ENCODE measurements around the gene SLC9C1. TPM values are rescaled to one million over a fixed set of nuclear protein-coding genes. Genes with fewer than 3 reads are reported as not detected.

The SLC9C1 gene
- total RNA-seq, 1 experiment from 2014 or later: not detected

- Mint-ChIP-seq H3K4me1 (ENCODE audit: low read depth, unreplicated experiment) (no peaks in the 10 kb centered on the region), H3K27me3 (ENCODE audit: unreplicated experiment) (no peaks in the 10 kb centered on the region), H3K4me3 (ENCODE audit: low read depth, unreplicated experiment) (no peak overlapping the region), H3K9me3 (ENCODE audit: low read depth, unreplicated experiment) (no peaks in the 10 kb centered on the region), H3K36me3 (ENCODE audit: insufficient read depth, unreplicated experiment) (no peaks in the 10 kb centered on the region), H3K27ac (ENCODE audit: unreplicated experiment) (no peak overlapping the region)
- no peak for DNase-seq
- BruUV-seq (replicated peaks): no TSS peak
- CTCF ChIA-PET: interaction anchor here (0.7 to 1.6 kb wide), 2 partner anchors 11 to 221 kb away, joined by 3 to 11 read pairs; no protein-coding TSS in a partner anchor
- TF ChIP-seq, protein P1, sequence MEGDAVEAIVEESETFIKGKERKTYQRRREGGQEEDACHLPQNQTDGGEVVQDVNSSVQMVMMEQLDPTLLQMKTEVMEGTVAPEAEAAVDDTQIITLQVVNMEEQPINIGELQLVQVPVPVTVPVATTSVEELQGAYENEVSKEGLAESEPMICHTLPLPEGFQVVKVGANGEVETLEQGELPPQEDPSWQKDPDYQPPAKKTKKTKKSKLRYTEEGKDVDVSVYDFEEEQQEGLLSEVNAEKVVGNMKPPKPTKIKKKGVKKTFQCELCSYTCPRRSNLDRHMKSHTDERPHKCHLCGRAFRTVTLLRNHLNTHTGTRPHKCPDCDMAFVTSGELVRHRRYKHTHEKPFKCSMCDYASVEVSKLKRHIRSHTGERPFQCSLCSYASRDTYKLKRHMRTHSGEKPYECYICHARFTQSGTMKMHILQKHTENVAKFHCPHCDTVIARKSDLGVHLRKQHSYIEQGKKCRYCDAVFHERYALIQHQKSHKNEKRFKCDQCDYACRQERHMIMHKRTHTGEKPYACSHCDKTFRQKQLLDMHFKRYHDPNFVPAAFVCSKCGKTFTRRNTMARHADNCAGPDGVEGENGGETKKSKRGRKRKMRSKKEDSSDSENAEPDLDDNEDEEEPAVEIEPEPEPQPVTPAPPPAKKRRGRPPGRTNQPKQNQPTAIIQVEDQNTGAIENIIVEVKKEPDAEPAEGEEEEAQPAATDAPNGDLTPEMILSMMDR (IDR thresholded peaks at IDR 0.05; ENCODE audit: unreplicated experiment): no peak
- intact Hi-C loops (cut with micrococcal nuclease; ENCODE audit: unreplicated experiment): no loop called here
Observed at GRCh38 chr3:112304611-112305010, 10.6 kb upstream of the SLC9C1 start.

DNA sequence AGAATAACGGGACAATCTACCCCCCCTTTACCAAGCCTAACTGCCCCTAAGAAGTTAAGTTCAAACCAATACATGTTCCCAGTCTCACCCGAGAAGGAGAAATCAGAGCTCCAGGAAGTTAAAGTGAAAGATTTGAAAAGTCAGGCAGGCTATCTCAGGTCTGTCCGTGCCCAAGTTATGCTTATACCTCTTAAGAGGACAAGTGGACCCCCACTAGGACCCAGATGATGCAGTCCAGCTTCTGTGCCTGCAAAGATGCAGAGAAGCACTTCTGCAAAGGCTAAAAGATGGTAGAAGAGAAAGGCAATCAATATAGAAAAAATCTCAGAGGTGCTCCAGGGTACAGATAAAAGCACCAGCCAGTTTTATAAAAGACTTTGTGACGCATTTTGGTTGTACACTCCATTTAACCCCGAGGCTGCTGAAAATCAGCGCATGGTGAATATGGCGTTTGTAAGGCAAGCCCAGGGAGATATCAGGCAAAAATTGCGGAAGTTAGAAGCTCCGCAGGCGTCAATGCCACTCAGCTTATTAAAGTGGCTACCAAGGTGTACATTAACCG, 9.8 kb upstream of the SLC9C1 start:
- CTCF ChIA-PET: interaction anchor here (0.7 to 1.6 kb wide), 3 partner anchors 10 to 222 kb away, joined by 3 to 11 read pairs (median 3); no protein-coding TSS in a partner anchor
- no peaks in the 10 kb centered on the region for H3K4me1 Mint-ChIP-seq (ENCODE audit: low read depth, unreplicated experiment)
- no TSS peak for BruUV-seq (replicated peaks)
- no peak for DNase-seq
- H3K4me3 Mint-ChIP-seq (ENCODE audit: low read depth, unreplicated experiment): no peak overlapping the region
- no peaks in the 10 kb centered on the region for H3K27me3 Mint-ChIP-seq (ENCODE audit: unreplicated experiment)
- no peaks in the 10 kb centered on the region for H3K36me3 Mint-ChIP-seq (ENCODE audit: insufficient read depth, unreplicated experiment)
- H3K27ac Mint-ChIP-seq (ENCODE audit: unreplicated experiment): no peak overlapping the region
- intact Hi-C loops (cut with micrococcal nuclease; ENCODE audit: unreplicated experiment): no loop called here
- TF ChIP-seq, protein P1 (IDR thresholded peaks at IDR 0.05; ENCODE audit: unreplicated experiment): no peak
- H3K9me3 Mint-ChIP-seq (ENCODE audit: low read depth, unreplicated experiment): no peaks in the 10 kb centered on the region

GRCh38 chr3:112302881-112303763, 9.1 kb upstream of the SLC9C1 start:
- no peaks in the 10 kb centered on the region for H3K4me1 Mint-ChIP-seq (ENCODE audit: low read depth, unreplicated experiment)
- no peak overlapping the region for H3K27ac Mint-ChIP-seq (ENCODE audit: unreplicated experiment)
- TF ChIP-seq, protein P1 (IDR thresholded peaks at IDR 0.05; ENCODE audit: unreplicated experiment): no peak
- no peak overlapping the region for H3K4me3 Mint-ChIP-seq (ENCODE audit: low read depth, unreplicated experiment)
- no peaks in the 10 kb centered on the region for H3K9me3 Mint-ChIP-seq (ENCODE audit: low read depth, unreplicated experiment)
- no TSS peak for BruUV-seq (replicated peaks)
- H3K36me3 Mint-ChIP-seq (ENCODE audit: insufficient read depth, unreplicated experiment): no peaks in the 10 kb centered on the region
- H3K27me3 Mint-ChIP-seq (ENCODE audit: unreplicated experiment): no peaks in the 10 kb centered on the region
- intact Hi-C loops (cut with micrococcal nuclease; ENCODE audit: unreplicated experiment): no loop called here
- CTCF ChIA-PET: interaction anchor here (1.0 to 1.6 kb wide), 2 partner anchors 10 to 19 kb away, joined by 3 to 11 read pairs; no protein-coding TSS in a partner anchor
- DNase-seq: no peak

DNA sequence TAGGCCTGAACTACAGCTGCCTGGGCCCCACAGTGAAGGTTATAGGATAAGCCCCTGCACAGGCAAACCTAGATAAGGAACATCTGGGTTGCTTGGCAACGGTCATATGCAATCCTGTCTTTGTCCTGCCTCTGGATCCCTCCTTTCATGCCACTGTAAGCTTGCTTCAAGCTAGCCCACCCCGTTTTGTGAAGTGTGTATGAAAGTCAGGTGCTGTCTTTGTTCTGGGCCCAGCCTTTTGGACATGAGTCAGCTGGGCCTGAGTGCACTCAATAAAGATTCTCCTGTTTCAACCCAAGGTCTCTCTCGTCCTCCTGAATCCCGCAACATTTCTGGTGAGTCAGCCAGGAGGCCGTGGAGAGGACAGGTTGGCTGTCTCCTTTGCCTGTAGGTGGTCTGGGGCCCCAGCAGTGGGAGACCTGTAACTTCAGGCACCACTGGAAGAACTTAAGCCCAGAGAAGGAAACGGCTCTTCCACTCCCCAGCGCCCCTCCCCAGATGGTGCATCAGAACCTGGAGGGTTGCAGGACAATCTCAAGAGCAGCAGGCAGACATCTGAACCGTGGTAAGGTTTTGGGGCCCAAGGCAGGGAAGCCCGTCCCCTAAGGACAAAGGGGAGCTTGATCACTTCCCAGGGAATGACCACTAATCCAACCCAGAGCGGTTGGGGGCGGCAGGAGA, 8.3 kb upstream of the SLC9C1 start:
- intact Hi-C loops (cut with micrococcal nuclease; ENCODE audit: unreplicated experiment): no loop called here
- H3K4me1 Mint-ChIP-seq (ENCODE audit: low read depth, unreplicated experiment): no peaks in the 10 kb centered on the region

More for the DNA sequence above, 8.3 kb upstream of the SLC9C1 start:
- CTCF ChIA-PET: no interaction called here
- no peaks in the 10 kb centered on the region for H3K36me3 Mint-ChIP-seq (ENCODE audit: insufficient read depth, unreplicated experiment)
- H3K9me3 Mint-ChIP-seq (ENCODE audit: low read depth, unreplicated experiment): no peaks in the 10 kb centered on the region
- no TSS peak for BruUV-seq (replicated peaks)
- no peaks in the 10 kb centered on the region for H3K27me3 Mint-ChIP-seq (ENCODE audit: unreplicated experiment)
- H3K4me3 Mint-ChIP-seq (ENCODE audit: low read depth, unreplicated experiment): no peak overlapping the region
- DNase-seq: no peak
- TF ChIP-seq, protein P1 (IDR thresholded peaks at IDR 0.05; ENCODE audit: unreplicated experiment): no peak
- H3K27ac Mint-ChIP-seq (ENCODE audit: unreplicated experiment): no peak overlapping the region

Data from Calu3 (cell line).